ENCODE data around the gene KIAA1328.
A peak's percentile ranks its signal among the peaks of the same experiment; 100 is the strongest.
"Not testable (repeated sequence)": the region's sequence is repeated elsewhere in the genome, so short reads cannot be mapped to it uniquely, and the experiment has no call there.

KIAA1328 gene

DNA sequence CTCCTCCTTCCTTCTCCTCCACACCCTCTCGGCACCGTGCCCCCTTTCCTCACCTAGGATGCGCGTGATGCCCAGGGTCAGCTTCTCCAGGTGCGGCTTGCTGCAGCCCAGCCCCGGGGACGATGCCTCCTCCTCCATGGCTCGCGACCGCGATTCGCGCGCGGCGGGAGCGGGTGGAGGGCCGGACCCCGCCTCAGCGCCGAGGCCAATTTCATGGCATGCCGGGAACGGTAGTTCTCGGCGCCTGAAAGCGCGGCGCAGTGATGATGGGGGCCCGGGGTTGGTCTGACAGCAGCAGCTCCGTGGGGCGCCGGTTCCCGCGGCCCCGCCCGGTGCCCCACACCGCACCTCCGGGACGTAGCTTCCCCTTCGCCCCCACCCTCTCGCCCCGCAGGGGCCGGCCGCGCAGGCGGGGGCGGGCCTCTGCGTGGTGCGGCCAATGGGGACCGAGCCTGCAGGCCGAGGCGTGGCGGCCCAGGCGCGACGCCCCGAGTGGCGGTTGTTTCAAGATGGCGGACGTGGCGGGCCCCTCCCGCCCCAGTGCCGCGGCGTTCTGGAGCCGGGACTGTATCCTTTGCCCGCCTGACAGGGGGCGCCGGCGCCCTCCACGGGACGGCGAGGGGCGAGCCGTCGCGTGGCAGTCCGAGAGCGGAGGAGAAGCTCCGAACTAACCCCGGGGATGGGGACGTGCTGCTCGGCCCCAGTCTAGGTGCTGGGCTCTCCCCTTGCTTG is at the start of gene KIAA1328, which contains the start of gene TPGS2:
TSS of gene KIAA1328 (plus strand) at position 498 of the 732 bp plus-strand sequence. CDS start at position 510, 12 bp downstream.
TSS of gene TPGS2 (minus strand) at position 373 of the 732 bp plus-strand sequence. CDS start at position 138, 235 bp downstream.
- peak; percentile 64 to 80 (median 69) for DNase-seq (ENCODE audit: low read depth in 2 of 3, low spot score in 2 of 3)

DNA sequence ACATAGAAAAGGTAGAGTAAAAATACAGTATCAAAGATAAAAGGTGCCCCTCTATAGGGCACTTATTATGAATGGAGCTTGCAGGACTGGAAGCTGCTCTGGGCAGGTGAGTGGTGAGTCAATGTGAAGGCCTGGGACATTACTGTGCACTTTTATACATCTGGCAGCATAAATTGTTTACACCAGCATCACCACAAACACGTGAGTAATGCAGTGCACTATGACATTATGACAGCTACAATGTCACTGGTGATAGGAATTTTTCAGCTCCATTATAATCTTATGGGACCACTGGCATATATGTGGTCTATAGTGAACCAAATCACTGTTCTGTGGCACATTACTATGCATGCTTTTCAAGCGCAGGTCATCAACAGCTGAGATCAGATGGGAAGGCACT is 48.2 kb upstream of the KIAA1328 start:
- no peak for DNase-seq (ENCODE audit: low read depth in 2 of 3, low spot score in 2 of 3)

DNA sequence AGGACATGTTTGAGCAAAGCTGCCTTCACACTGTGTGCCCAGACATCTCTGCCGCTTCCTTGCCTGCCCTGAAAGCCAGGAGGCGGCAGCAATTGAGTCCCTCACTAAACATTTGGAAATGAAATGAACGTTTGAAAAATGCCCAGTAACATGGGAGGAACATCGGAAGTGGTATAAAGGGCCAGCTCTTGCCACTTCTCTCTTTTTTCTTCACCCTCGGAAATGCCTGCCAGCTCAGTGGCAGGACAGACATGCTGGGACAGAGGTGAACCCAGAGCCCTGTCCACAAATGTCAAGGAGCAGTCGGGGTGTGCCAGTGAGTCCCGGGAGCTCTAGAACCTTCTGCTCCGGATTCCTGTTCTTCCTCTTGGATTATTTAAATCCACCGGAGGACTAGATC is 46.2 kb upstream of the KIAA1328 start:
- DNase-seq (ENCODE audit: low read depth in 2 of 3, low spot score in 2 of 3) = no peak

DNA sequence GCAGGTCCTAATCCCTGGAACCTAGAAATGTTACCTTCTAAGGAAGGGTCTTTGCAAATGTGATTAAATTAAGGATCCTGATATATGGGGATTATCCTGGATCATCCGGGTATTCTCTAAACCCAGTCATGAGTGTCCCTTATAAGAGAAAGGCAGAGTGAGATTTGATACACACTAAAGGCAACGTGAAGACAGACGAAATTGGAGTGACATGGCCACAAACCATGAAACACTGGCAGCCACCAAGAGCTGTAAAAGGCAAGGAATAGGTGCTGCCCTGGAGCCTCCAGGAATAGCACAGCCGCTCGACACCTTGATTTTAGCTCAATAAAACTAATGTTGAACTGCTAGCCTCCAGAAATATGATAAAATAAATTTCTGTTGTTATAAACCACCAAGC is 45.1 kb upstream of the KIAA1328 start:
- no peak for DNase-seq (ENCODE audit: low read depth in 2 of 3, low spot score in 2 of 3)

DNA sequence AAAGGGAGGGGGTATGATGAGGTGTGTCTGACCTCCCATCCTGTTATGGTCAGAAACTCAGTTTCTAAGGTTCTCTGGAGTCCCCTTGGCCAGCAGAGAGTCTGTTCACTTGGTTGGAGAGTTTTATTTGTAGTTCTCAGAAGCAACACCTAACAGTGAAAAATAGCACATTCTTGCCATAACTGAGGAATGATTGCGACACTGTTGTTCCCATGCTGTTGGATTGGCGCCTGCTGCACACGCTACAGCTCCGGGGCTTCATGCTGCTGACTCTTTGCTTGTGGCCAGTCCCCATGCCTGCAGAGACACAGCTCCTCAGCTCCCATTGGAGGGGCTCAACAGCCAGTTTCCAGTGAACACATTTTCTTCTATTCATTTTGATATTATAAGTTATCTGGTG is 42.2 kb upstream of the KIAA1328 start:
- DNase-seq (ENCODE audit: low read depth in 2 of 3, low spot score in 2 of 3) = no peak

DNA sequence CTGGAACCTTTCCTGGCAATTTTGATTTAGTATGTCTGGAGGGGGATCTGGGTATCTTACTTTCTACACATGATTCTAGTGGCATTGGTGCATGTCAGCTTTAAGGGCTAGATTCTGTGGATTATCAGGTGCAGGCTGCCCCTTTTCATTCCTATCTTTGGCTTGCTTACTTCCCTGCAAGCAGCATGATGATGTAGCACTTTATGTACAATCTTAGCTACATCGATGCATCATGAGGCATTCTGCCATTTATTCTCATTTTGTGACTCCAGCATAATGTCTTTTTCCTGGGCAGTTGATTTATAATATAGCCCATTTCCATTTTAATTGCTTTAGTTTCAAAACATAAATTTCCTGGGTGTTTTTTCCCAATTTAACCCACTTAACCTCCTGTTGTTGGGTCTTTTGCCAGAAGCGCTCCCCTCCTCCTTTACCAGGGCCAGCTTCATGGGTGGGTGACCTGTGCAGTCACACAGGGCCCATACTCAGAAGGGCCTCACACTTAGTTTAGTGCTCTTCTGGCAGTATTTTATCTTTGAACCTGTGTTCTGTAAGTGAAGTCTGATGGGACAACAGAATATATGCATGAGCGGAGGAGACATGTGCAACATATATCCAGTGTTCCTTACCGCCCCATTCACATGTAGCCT is 36.2 kb upstream of the KIAA1328 start:
- DNase-seq (ENCODE audit: low read depth in 2 of 3, low spot score in 2 of 3) = no peak

DNA sequence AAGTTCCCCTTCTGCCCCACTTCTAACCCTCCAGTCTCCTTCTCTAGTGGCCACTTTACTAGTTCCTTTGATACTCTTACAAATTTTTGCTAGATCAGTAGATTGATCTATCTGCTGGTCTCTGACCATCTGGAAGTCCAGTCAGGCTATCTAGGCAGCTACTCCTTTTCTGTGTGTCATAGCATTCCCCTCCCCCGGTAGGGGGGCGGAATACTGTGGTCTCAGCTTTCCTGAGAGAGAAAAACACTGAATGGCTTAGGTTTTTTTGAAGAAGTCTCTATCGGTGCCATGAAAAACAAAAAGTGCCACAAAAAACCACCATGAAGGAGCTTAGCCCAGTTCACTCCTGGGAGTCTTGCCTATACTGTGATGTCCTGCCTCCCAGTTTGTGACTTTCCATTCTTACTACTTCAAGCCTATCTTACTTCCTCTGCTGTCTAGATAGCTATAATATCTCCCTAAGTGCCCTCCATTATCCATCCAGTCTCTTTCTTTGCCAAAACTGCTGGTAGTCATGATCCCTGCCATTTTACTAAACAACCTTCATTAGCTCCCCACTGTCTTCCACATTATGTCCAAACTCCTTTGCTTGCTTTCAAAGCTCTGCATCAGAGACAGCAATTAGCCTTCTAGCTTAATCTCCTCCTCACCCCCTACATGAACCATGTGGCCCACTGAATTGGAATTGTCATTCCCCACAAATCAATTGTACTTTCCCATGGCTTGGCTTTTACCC is 30.0 kb upstream of the KIAA1328 start:
- no peak for DNase-seq (ENCODE audit: low read depth in 2 of 3, low spot score in 2 of 3)

DNA sequence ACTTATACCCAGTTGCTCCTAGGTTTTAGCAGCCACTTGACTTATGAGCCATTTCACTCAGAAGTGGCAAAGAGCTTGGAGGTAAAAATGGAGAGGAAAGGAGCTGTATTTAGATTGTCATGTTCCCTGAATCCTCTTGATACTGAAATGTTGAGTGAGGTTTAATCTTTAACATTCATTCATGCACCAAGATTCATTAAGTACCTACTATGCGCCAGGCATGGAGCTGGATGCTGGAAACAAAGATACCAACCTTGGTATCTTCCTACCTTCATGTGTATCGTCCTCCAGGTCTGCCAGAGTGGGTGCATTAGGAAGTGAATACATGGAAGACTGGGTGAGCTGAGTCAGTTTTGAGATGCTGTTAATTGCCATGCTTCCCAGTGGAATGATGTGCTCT is 23.8 kb upstream of the KIAA1328 start:
- DNase-seq (ENCODE audit: low read depth in 2 of 3, low spot score in 2 of 3) = no peak

DNA sequence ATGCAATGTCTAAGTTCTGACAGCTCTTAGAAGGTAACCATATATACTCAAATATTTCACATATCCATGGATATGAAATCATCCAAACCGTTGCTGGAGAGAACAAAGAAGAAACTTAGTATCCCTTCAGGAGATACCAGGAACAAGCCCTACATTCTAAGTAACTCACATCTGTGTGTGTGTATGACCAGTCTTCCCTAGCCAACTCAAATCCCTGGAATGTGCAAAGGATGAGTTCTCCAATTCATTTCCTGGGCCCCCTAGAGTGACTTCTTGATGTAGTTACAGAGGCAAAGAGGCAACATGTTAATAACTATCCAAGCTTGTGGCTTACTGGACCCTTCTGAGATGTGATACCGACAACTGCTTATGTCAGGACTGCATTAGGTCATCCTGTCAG is 20.2 kb upstream of the KIAA1328 start:
- DNase-seq (ENCODE audit: low read depth in 2 of 3, low spot score in 2 of 3) = no peak

DNA sequence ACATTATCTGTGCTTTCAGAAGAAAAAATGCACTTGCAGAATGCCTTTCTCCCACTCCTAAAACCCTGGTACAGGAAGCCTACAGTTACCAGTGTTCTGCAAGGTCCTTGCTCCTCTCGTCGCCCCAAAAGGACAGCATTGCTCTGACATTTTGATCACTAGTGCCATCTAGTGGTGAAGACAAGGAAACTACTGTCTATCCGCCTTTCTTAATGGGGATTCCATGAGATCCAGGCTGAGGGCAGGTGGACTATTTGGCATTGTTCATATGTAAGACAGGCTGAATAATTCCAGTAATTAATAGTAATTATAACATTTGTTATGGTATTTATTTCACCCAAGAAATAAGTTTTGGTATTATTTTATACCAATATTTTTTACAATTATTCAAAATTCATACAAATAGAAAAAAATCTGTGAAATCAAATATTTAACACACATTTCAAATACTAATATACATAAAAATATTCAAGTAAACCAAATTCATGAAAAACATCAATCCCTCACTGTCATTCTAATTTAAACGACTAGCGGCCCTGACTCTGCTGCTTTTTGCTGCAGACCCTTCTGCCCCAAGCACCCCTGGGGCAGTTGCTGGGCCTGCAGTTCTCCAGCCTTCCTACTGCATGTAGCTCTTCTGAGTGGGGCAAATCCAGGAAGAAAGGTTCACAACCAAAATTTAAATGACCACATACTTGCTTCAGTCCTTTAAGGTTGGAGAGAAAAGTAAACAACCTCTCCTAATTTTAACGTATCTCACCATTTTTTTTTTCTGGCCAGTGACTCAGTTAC is 19.1 kb upstream of the KIAA1328 start:
- DNase-seq (ENCODE audit: low read depth in 2 of 3, low spot score in 2 of 3) = no peak

DNA sequence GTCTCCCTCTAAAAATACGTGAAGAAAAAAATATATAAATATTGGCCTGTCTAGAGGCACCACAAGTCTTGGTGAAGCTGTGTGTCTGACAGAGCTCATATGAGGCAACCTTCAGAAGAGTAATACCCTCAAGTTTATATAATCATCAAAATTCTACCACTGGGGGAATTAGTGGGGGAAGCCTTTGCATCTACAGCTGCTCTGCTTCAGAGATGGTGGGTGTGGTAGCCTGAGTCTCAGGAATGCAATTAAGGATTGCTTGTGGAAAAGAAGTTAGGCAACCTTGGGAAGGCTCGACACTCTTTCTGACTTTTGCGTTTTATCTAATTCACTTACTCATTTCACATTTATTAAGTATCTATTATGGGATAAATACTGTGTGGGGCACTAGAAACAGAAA is 17.5 kb upstream of the KIAA1328 start:
- DNase-seq (ENCODE audit: low read depth in 2 of 3, low spot score in 2 of 3) = no peak

DNA sequence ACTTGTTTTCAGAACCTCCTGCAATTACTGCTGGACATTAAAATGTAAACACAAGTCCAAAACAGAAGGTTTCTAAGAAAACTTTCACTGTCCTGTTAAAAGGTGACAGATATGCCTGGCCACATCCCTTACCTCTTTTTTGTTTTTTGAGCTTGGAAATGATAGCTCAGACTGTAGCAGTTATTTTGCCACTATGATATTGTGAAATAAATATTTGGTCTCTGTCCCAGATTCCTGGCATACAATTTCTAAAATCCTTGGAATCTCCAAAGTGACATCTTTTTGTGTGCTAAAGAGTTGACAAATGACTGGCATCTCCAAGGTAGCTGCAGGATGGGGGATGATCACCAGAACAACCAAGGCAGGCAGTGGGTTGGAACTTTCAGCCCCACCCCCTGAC is 17.0 kb upstream of the KIAA1328 start:
- no peak for DNase-seq (ENCODE audit: low read depth in 2 of 3, low spot score in 2 of 3)

DNA sequence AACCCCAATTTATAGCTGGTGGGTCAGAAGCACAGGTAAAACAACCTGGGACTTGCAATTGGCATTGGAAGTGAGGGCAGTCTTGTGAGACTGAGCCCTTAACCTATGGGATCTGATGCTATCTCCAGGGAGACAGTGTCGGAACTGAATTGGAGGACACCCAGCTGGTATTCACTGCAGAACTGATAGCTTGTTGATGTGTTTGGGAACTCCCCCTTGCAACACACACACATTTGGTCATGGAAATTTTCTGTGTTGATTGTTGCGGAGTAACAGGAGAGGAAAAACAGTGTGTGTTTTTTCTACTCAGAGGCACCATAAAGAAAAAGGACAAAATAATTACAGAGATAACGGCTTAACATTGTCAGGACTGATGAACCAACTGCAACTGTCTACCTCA is 16.2 kb upstream of the KIAA1328 start:
- no peak for DNase-seq (ENCODE audit: low read depth in 2 of 3, low spot score in 2 of 3)

DNA sequence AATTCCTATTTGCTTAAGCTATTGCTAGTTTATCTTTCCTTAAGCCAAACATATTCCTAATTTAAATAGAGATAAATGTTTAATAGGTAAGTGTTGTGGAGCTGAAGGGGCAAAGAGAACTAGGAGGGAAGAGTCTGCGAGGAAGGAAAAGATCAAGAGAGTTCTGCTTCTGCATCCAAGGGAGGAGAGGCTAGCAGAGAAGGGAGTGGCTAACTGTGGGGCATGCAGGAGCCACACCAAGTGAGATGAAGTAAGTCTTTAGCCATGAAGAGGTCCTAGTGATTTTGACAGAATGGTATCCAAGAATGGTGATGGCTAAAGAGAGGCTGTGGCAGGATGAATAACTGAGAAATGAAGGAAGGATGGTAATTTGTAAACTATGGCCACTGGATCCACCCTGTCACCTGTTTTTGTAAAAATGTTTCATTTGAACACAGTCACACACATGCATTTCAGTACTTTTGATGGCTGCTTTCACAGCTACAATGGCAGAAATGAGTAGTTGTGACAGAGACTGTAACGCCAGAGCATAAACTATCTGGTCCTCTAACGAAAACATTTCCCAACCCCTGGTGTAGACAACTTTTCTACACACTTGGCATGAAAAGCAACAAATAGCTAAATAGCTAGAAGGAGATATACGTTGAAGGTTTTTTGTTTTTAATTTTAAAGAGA is 15.7 kb upstream of the KIAA1328 start:
- DNase-seq (ENCODE audit: low read depth in 2 of 3, low spot score in 2 of 3) = no peak

DNA sequence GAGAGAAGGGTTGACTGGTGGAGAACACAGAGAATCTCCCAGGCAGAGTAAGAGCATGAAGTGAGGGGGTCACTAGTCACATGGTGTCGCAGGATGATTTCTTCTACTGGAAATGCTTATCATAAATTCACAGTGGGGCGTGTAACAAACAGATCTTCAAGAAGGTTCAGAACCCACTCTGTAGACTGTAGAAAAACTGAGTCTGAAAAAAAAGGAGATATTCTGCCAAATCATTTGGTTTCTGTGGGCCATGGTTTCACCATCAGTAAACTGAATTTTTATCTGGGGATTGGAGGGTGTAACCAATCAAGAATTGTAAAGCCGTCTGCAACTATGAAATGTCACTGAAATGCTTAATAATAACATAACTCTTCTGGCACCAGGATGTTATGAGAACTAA is 15.1 kb upstream of the KIAA1328 start:
- DNase-seq (ENCODE audit: low read depth in 2 of 3, low spot score in 2 of 3) = no peak

DNA sequence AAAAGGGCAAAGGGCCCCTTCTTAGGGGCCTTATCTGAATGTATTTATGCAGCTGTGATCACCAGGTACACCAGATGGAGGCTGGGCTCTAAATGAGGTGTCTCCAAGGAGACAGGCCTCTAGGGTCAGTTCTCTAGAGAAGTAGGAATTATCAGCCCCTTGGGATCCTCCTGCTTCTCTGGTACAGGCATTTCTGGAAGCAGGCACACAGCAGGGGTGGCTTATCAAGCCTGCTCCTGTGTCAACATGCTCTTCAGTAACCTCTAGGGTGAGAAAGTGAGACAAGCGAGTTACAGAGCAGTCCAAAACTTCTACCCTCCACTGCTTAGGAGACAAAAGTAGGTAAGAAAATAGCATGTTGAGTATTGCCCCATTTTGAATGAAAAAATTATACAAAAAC is 13.9 kb upstream of the KIAA1328 start:
- no peak for DNase-seq (ENCODE audit: low read depth in 2 of 3, low spot score in 2 of 3)

DNA sequence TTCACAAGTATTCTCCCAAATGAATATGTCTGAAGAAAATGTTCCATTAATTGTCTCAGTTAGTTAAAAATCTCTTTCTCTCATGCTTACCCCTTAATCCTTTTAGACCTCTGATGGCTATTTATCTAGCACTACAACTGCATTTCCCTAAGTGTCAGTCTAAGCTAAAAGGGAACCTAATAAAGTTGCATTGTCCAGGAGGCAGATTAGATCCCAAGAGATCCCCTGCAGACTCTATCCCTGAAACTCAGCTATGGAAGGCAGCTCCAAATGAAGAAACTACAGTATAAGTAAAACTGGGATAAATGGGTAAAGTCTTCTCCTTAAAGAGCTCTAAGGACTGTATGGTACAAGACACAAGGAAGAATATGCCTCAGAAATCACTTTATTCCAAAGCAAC is 12.8 kb upstream of the KIAA1328 start:
- DNase-seq (ENCODE audit: low read depth in 2 of 3, low spot score in 2 of 3) = not testable (repeated sequence)

DNA sequence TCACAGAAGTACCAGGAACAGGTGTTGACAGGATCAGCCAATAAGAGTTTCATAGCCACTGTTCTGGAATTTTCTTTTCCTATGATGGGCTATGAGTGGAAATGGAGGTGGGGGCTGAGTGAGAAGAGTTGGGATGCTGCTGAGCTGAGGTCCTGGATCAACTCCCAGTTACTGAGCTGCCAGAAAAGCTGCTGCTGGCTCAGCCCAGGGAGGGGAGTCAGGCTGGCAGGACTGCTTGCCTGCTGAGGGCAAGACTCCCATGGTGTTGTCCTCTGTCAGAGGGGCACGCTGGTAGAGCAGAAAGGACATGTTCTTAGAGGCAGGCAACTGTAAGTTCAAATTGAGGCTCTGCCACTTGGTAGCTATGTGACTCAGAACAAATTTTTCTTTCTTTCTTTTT is 11.9 kb upstream of the KIAA1328 start:
- no peak for DNase-seq (ENCODE audit: low read depth in 2 of 3, low spot score in 2 of 3)

DNA sequence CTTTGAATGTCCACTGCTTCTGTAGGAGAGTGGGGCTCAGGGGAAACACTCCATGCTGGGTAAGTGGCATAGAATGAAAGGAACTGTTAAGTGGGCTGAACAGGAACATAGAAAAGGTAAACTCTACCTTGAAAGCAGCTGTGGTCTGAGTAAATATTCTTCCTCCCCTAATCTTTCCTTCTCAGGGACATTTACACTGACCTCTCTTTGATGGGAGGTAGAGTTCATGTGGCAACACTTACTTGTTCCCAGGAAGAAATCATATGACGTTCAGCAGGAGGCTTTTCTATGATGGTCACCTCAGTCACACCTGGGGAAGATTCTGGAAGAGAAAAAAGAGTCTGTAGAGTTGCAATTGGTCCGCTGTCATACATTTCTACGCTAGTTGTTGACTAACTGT is 10.3 kb upstream of the KIAA1328 start:
- DNase-seq (ENCODE audit: low read depth in 2 of 3, low spot score in 2 of 3) = no peak

DNA sequence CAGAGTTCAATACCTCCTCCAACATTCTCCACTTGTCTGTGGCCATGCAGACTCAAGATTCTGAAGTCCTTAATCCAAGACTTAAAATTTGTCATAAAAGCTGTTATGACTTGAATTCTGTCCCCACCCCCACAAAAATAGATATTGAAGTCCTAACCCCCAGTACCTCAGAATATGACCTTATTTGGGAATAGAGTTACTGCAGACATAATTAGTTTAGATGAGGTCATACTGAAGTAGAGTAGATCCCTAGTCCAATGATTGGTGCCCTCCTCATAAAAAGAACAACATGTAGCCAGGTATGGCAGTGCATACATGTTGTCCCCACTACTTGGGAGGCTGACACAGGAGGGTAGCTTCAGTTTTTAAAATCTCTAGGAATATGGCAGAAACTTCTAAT is 9.3 kb upstream of the KIAA1328 start:
- no peak for DNase-seq (ENCODE audit: low read depth in 2 of 3, low spot score in 2 of 3)

DNA sequence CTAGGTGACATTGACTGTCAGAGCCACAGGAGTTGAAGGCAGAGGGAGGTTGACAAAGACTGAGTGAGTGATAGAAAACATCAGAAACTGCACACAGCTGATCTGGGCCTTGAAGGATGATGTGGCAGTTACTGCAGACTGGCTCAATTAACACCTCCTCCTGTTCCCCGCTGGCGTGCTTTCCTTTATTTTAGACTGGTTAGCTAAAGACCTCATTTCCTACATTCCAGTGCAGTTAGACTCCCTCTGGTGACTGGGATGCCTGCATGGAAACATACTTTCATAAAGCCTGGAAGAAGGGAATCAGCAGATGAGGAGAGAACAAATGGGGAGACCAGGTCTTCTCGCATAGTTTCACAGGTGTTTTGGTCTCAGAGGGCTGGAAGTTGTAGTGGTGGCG is 7.2 kb upstream of the KIAA1328 start:
- no peak for DNase-seq (ENCODE audit: low read depth in 2 of 3, low spot score in 2 of 3)
